Cardiac muscle cell (in vitro differentiated cells and primary cell): Measurements from ENCODE around the gene EIF3L. TPM values are rescaled to one million over a fixed set of nuclear protein-coding genes. Genes with fewer than 3 reads are reported as not detected.

Experiments
- DNase-seq, 2 donors: peaks; one replicate each; pipeline versions ENCODE4 v3.0.0 to v3.0.0-alpha.2; 2010 to 2017; ENCODE audit warnings: low read depth in 1 of 2, low spot score in 1 of 2
- H3K27ac ChIP-seq: fragments of 200-600 bp; sonication (generic); 2 replicates; pipeline ENCODE4 v1.5.1; 2016
- H3K27me3 ChIP-seq: fragments of 200-600 bp; sonication (generic); 2 replicates; pipeline ENCODE4 v1.6.0; 2016; ENCODE audit warnings: control low read depth
- H3K36me3 ChIP-seq: fragments of 200-600 bp; sonication (generic); 2 replicates; pipeline ENCODE4 v1.5.1; 2016; ENCODE audit warnings: control low read depth
- H3K4me1 ChIP-seq: fragments of 200-600 bp; sonication (generic); 2 replicates; pipeline ENCODE4 v1.8.1; 2017; ENCODE audit warnings: low read depth, mild to moderate bottlenecking, mixed run types
- H3K4me3 ChIP-seq: fragments of 200-600 bp; sonication (generic); 2 replicates; pipeline ENCODE4 v1.5.1; 2016; ENCODE audit warnings: mild to moderate bottlenecking
- H3K9me3 ChIP-seq: fragments of 200-600 bp; sonication (generic); 2 replicates; pipeline ENCODE4 v1.5.1; 2017; ENCODE audit warnings: low read depth, mild to moderate bottlenecking, control low read depth
- CTCF ChIP-seq: IDR thresholded peaks from 2 replicates; pipeline ENCODE4 v1.5.1; 2012; ENCODE audit warnings: low read depth, mild to moderate bottlenecking, low read length
- polyA plus RNA-seq: library from polyadenylated mRNA; unstranded; fragments of >200 nt; fragmentation: Nextera tagmentation; extraction: Ambion mirVana; gene quantifications from 2 replicates; pipeline ENCODE4 v1.2.1, GENCODE V29; 2016
- total RNA-seq: library from RNA; depleted of rRNA; stranded (reverse); fragments of >200 nt; gene quantifications from 2 replicates; pipeline ENCODE4 v1.2.3, GENCODE V29; 2016

EIF3L gene
- total and polyA plus RNA-seq, 2 experiments from 2014 or later: 213 to 422 TPM

DNA sequence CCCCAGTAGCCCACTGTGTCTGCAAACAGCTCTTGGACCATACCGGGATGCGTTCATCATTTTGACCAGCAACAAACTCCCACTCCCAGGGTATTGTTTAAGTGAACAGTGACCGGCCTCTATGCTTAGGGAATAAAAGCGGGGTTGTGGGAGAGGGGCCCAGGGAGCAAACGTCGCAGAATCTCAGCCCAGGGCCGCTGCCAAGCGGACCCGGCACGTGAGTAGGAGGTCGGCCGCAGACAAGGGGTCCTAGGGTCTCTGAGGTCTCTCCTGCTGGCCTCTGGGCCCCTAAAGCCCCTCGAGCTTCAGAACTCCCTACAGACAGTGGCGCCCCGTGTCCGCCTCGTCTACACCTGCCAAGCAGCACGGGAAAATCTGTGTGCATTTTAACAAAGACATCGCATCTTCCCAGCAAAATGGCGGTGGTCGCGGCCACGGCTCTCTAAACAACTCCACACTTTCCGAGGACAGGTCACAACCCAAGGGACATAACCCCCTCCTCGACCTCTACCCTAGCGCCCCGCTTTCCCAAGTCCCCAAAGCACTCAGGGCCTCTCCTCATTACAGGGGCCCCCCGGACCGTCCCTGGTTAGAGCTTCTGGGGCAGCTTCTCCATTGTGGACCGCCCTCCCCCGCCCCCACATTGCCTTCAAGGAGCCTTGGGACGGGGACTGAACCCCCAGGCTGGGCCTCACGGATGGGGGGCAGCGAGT is 45.4 kb upstream of the EIF3L start:
- H3K36me3 ChIP-seq: no peaks in the 10 kb centered on the region
- peaks cover 16% of the 10 kb centered on the region for H3K4me1 ChIP-seq
- no peaks in the 10 kb centered on the region for H3K9me3 ChIP-seq
- no peak overlapping the region for H3K27ac ChIP-seq
- no peak for DNase-seq
- TF ChIP-seq CTCF: no peak
- H3K27me3 ChIP-seq: no peaks in the 10 kb centered on the region
- no peak overlapping the region for H3K4me3 ChIP-seq

- peak overlapping the region; percentile 69 for H3K27ac ChIP-seq
- no peak for TF ChIP-seq CTCF
- no peak for DNase-seq
These were observed 44.8 kb upstream of the EIF3L start for GRCh38 chr22:37804352-37804880.

DNA sequence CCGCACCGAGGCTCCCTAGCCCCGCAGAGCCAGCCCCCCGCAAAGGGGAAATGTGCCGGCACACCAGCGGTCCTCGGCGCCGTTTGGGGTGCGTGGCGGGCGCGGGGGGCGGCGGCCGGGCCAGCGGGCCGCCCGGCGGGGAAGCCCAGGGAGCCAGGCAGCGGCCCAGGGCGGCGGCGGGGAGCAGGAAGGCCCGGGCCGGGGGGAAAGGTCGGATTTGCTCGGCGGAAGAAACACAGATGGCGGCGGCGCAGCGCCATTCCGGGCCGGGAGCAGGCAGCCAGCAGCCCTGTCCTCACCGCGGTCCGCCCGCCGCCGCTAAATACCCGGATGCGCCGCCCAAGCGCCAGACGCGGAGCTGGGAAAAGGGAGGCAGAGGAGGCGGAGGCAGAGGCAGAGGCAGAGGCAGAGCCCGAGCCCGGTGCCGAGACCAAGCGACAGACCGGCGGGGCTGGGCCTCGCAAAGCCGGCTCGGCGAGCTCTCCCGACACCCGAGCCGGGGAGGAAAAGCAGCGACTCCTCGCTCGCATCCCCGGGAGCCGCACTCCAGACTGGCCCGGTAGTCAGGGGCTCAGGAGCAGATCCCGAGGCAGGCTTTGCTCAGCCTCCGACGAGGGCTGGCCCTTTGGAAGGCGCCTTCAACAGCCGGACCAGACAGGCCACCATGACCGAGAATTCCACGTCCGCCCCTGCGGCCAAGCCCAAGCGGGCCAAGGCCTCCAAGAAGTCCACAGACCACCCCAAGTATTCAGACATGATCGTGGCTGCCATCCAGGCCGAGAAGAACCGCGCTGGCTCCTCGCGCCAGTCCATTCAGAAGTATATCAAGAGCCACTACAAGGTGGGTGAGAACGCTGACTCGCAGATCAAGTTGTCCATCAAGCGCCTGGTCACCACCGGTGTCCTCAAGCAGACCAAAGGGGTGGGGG is 44.1 kb upstream of the EIF3L start:
- H3K27ac ChIP-seq: peak overlapping the region; percentile 69

More at GRCh38 chr22:37804352-37804880, 44.8 kb upstream of the EIF3L start:
- Histone ChIP-seq H3K4me3 (peak overlapping the region; percentile 73), H3K4me1 (peaks cover 16% of the 10 kb centered on the region), H3K36me3 (no peaks in the 10 kb centered on the region), H3K27me3 (no peaks in the 10 kb centered on the region), H3K9me3 (no peaks in the 10 kb centered on the region)

GRCh38 chr22:37805810-37806277 is 43.4 kb upstream of the EIF3L start:
- Histone ChIP-seq H3K4me1 (peaks cover 16% of the 10 kb centered on the region), H3K27ac (peak overlapping the region; percentile 40), H3K27me3 (no peaks in the 10 kb centered on the region), H3K36me3 (no peaks in the 10 kb centered on the region), H3K9me3 (no peaks in the 10 kb centered on the region), H3K4me3 (peak overlapping the region; percentile 73)
- no peak for TF ChIP-seq CTCF
- DNase-seq: no peak

More for the DNA sequence above, 44.1 kb upstream of the EIF3L start:
- peak; percentile 83 to 91 for DNase-seq
- Histone ChIP-seq H3K9me3 (no peaks in the 10 kb centered on the region), H3K27me3 (no peaks in the 10 kb centered on the region), H3K4me1 (peaks cover 16% of the 10 kb centered on the region), H3K36me3 (no peaks in the 10 kb centered on the region), H3K4me3 (peak overlapping the region; percentile 73)
- TF ChIP-seq CTCF: no peak
